Stimulated activated CD8-positive, alpha-beta memory T cell treated with anti-CD3 and anti-CD28 coated beads, Interleukin-12 subunit alpha, Interleukin-12 subunit beta, amount 100 ng/mL, for 24 hours (primary cell): ENCODE results near the gene TIMM8A.

Source experiments
- DNase-seq: peaks from one replicate; pipeline ENCODE4 v3.0.0-alpha.2; 2020; ENCODE audit errors: extremely low read depth

The TIMM8A gene, protein sequence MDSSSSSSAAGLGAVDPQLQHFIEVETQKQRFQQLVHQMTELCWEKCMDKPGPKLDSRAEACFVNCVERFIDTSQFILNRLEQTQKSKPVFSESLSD

GRCh38 chrX:101348452-101349192, at the start of gene TIMM8A:
Gene TIMM8A, minus strand, starts transcription at chrX:101348742. Its CDS starts 78 bp downstream, at chrX:101348664.
- peak; percentile 55 for DNase-seq

DNA sequence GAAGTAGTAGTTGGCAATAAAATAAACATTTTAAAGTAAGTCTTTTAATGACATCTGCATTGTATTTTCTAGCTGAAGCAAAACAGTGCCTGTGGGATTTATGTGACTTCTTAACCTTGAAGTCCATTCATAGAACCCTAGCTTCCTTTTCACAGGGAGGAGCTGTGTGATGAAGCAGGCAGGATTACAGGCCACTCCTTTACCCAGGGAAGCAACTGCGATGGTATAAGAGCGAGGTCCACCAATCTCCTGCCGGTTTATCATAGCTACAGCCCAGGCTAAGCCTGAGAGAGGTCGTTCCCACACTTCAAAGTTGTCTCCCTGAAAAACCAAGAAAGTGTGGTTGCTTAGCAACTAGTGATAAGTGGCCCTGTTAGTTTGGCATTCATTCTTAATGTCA, 49.2 kb upstream of the TIMM8A start:
- DNase-seq = no peak

GRCh38 chrX:101395789-101396188, 47.2 kb upstream of the TIMM8A start:
- DNase-seq = no peak

GRCh38 chrX:101394372-101394771, 45.8 kb upstream of the TIMM8A start:
- DNase-seq = no peak

GRCh38 chrX:101393530-101394305, 45.2 kb upstream of the TIMM8A start:
- DNase-seq = no peak

DNA sequence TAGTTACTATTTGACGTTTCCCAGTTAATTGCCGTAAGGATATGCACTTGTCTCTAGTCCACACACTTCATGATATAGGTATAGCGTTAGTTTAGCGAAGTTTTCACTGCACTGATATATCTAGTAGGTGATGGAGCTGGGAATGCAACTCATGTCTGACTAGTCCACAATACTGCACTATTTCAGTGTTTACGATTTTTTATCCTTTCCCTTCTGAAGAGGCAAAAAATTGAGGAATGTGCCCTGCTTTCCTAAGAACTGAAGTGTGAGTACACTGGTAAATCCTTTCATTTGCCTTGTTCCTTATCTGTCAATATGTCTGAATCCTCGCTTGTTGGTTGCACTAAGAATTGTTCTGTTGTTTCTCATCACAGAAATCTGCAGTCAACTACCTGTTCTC, 43.3 kb upstream of the TIMM8A start:
- DNase-seq = no peak

DNA sequence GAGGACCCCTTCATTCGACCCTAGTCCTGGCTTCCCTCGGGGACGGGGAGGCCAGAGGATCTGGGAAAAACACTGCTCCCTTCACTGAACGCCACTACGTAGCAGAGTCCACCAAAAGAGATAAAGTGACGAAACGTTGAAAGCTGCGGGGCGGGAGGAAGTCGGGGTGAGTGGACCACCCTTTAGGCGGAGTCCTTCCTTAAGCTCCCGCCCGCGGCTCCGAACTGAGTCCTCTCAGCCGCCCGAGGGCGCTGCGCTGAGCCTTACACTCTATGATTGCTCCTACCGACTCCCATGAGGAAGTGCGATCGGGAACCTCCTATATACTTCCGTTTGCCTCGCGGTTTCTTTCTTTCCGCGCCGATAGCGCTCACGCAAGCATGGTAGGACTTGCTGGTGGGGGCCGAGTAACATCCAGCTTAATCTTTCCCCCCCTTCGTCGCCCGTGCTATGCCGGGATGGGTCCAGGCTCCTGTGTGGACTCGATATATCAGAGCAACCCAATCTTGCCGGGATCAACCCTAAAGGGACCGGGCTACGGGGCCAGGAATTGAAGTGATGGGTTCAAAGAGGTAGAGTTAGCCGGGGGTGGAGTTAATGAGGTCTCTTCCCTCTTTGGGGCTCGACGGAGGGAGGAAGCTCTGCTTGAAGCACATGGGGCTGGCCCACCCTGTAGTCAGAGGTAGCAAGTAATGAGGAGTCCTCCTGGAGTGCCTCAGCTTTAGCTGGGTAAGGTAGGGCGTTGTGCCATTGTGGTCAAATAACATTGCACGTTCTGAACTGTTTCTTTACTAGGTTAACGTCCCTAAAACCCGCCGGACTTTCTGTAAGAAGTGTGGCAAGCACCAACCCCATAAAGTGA, 42.4 kb upstream of the TIMM8A start, which contains the start of gene RPL36A:
Gene RPL36A (plus strand): TSS at position 348 of the 862 bp plus-strand sequence. CDS start 33 bp downstream, at position 381.
- peak; percentile 58 for DNase-seq

GRCh38 chrX:101388604-101389003, 40.1 kb upstream of the TIMM8A start:
- DNase-seq = no peak

GRCh38 chrX:101386542-101386885, 38.0 kb upstream of the TIMM8A start:
- no peak for DNase-seq

DNA sequence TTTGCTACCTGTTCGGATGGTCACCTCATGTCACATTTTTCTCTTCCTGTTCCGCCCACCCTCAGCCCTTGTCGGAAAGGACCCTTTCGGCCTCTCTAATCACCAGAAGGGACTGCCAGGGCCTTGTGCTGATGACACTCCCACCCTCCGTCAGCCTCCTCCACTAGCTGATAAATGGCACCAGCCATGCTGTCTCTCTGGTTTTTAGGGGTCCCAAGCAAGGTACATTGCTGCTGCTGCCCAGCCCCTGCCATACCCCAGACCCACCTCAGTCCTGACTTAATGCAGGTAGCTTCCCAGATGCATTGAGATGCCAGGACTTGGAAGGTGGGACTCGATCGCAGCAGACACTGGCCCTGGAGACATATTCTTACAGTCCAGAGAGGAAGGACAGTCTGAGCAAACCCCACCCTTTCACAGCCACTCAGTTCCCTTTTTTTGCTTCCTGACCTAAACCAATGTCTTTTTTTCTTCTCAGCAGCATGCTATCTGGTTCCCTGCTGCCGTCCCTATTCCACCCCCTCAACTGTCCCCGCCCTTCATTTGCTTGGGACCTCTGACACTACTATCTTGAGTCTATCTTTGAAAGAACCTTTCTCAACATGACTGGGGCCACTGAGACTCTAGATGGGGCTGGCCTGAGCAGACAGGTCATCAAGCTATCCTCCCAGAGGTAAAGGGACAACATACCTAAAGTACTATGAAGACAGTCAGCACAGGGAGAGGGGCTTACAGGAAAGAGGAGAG, 37.4 kb upstream of the TIMM8A start, which contains the start of gene BTK:
Gene BTK (minus strand): TSS at position 397 of the 747 bp plus-strand sequence. CDS start 10,907 bp downstream, outside the sequence.
- no peak for DNase-seq

DNA sequence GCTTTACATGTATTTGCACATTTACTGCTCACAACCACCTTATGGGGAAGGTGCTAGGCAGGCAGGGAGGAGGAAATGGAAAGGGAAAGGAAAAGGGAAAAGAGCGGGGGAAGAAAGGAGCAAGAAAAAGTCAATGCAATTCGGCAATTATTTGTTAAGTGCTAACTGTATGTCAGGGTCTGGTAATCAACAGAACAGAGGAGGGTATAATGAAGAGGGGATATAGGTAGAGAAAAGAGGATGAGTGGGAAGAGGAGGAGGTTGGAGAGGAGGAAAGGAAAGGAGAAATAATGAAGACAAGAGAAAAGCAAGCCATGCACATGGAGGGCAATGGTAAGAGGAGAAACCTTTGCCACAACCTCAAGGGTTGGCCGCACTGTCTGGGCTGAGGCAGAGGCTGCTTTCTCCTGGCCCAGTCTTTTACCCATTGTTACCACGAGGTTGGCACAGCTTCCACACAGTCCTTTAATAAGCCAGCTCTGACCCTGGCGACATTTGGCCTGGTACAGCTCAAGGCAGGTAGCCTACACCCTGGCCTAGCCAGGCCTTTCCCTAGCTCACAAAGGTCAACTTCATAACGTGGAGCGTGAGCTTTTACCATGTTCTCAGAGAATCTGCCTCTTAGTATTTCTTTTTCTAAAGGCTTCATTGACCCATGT, 36.6 kb upstream of the TIMM8A start:
- DNase-seq = no peak

DNA sequence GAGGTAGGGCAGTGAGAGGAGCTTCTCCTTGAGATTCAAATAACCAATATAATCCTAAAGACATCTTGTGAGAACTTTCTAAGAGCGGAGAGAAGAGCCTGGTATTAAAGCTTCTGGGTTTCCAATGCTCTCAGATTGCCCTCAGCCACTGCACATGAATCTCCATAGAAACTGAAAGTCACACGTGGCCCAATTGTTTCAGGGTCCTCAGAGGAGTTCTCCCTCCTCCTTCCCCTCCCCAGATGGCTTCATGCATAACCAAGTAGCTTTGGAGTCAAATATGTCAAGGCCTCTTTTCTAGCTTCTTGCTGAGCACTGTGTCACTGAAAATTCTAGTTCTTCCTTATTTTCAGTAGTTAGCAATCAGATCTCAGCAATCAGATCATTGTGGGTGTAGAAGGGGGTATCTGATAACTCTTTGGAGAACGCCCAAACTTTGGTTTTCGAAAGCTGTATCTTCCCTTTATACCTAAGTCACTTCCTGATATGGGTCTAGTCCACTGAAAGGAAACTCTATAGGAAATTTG, 35.2 kb upstream of the TIMM8A start:
- DNase-seq = no peak

DNA sequence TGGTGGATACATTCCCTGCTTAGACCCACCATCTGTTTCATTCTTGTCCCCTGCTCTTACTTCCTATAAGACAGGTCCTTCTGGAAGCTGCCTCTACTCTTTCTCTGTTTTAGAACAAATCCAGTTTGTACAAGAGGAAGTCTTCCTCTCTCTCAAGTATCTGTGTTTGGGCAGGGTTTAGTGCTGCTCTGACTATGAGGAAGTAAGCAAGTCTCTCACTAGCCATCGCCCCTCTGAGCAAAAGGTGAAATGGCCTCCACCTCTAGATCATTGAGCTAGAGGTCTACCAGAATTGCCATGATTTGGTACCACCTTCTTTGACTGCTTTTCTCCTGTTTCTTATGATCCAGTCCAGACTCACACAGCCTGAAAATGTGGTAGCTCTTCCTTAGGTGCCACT, 29.0 kb upstream of the TIMM8A start:
- DNase-seq = no peak

GRCh38 chrX:101370888-101371504, 22.5 kb upstream of the TIMM8A start:
- no peak for DNase-seq

- no peak for DNase-seq
These were observed 21.1 kb upstream of the TIMM8A start for GRCh38 chrX:101369687-101370086.

GRCh38 chrX:101368800-101369199, 20.3 kb upstream of the TIMM8A start:
- no peak for DNase-seq

DNA sequence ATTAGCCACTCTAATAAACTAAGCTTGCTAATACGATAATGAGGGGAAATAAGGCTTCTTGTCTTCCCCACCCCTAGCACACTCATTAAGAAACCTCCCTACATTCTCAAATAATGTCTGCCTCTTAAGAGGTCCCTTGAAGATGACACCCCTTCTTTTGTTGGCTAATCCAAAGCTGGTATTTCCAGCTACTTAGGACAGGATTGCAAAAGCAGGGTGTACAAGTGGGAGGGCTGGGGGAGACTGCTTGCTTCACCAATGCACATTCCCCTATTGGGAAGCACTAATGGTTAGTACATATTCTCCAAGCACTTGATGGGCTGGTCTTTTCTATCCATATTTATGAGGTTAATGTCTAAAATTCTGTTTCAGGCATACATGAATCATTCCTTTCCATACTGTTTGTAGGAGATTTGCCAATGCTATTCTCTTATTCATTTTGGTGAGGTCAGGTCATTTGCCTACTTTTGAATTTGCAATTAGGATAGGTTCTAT, 16.8 kb upstream of the TIMM8A start:
- no peak for DNase-seq

DNA sequence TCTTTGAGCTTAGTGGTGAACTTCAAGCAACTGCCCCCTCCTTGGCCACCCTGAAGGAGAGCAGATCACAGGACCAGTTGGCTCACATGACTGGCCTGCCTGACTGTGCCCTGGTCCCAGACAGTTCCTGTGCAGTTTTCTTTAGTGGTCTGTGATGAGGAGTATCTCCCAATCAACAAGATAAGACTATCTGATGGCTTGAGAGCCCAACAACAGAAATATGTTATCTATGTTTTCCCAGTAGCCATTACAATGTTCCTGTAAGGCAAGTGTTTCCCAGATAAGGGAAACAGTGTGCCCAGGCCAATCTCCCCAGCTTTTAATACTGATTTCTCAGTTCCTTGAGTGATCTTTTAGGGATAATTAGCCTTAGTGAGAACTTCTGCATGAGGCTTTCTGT, 14.2 kb upstream of the TIMM8A start:
- no peak for DNase-seq

DNA sequence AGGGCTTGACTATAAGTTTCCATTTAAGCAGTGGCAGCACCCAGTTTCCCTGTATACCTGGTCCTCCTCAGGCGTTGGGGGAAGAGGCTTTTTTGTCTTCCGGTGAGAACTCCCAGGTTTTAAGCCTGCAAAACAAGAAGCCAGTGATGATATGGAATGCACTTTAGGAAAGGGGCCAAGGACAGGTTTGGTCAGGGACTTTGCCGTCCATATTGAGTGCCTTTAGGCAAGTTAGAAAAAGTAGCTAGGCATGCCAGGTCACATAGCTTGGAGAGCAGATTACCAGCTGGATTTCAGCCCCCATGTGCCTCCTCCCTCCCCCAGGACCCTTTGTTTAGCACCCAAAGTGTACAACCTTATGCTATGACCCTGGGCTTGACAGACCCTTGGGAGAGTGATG, 13.6 kb upstream of the TIMM8A start:
- no peak for DNase-seq

DNA sequence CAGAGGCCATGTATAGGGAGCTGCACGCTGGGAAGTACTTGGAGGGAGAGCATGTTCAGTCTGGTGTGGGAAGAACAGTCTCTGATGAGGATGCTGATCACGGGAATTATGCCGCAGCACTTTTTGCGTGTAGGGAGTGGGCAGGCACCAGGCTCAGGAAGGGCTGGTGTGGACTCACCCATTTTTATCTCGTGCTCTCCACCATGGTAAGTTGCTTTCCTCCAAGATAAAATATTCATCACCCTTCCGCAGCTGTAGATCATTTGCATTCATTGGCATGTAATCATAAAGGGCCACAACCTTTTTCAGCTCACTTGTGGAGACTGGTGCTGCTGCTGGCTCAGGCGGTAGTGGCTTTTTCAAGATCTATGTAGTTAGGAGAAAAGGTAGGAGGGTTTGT, 11.8 kb upstream of the TIMM8A start:
- DNase-seq = no peak
